ENCODE measurements around the gene SHKBP1.
"Not testable (repeated sequence)": the region's sequence is repeated elsewhere in the genome, so short reads cannot be mapped to it uniquely, and the experiment has no call there.

Gene SHKBP1, protein sequence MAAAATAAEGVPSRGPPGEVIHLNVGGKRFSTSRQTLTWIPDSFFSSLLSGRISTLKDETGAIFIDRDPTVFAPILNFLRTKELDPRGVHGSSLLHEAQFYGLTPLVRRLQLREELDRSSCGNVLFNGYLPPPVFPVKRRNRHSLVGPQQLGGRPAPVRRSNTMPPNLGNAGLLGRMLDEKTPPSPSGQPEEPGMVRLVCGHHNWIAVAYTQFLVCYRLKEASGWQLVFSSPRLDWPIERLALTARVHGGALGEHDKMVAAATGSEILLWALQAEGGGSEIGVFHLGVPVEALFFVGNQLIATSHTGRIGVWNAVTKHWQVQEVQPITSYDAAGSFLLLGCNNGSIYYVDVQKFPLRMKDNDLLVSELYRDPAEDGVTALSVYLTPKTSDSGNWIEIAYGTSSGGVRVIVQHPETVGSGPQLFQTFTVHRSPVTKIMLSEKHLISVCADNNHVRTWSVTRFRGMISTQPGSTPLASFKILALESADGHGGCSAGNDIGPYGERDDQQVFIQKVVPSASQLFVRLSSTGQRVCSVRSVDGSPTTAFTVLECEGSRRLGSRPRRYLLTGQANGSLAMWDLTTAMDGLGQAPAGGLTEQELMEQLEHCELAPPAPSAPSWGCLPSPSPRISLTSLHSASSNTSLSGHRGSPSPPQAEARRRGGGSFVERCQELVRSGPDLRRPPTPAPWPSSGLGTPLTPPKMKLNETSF

DNA sequence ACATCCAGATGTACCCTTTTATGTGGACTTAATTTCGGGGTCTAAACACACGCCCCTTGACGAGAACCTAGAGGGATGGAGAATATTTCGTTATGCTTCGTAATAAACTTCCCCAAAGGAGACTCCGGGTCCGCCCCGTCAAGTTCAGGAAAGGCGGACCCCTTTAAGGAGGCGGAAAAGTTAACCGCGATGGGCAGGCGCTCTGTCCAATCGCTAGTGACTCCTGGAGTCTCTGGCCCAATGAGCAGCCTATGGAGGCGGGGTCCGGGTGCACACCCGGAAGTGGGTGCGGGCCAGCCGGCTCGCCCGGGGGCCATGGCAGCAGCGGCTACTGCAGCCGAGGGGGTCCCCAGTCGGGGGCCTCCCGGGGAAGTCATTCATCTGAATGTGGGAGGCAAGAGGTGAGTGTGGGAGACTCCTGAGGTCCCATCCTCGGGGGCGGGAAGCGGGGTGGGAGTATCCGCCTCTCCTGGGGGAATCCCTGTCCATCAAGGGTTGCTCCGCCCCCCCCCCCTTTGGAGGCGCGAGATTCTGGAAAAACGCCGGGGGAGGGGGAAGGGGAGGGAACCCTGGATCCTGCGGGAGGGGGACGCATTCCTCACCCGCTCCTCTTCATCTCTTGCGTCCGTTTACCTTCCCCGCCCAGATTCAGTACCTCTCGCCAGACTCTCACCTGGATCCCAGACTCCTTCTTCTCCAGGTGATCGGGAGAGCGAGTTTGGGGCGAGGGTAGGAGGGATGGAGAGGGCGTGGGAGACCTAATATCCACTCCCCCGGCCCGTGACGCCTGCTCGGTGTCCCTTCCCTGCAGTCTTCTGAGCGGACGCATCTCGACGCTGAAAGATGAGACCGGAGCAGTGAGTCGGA lies at the start of gene SHKBP1:
TSS of gene SHKBP1 (plus strand) at position 289 of the 867 bp plus-strand sequence. CDS start at position 316, 27 bp downstream.
- DNase-seq = peak; percentile 87

DNA sequence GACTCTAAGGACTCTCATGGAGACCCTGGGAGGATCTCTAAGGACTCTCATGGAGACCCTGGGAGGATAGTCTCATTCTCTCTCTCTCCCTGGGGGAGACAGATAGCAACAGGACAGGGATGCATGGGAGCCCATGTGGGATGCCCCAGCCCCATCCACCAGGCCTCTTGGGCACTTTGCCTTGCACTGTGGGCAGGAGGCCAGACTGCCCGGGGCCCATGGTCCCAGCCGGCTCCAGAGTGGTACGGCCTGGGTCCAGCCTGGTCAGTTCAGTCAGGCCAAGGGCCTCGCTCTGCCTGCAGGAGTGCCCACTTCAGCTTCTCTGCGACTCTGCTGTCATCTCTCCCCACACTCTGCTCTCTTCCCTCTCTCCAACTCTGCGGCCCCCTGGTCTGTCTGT lies 48.6 kb upstream of the SHKBP1 start:
- DNase-seq = no peak

DNA sequence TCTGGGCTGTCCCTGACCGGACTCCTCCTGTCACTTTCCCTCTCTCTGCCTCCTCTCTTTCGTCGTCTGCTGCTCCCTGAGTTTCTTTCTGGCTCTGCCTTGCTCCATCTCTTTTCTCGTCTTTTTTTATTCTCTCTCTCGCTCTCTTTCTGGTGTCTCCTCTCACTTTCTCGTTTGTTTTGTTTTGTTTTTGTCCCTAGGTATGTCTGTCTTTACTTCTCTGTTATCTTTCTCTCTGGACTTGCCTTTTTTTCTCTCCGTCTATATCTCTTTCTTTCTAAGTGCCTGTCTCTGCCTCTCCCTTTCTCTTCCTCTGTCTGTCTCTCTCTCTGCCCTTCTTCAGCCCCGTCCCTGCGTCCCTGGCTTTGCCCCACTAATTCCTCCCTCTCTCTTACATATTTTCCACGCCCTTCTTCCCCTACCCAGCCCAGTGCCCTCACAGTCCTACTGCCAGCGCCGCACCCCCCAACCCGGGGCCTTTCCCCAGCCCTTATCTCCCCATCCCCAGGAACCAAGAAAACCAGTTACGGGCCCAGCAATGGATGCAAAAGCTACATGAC lies 48.1 kb upstream of the SHKBP1 start:
- DNase-seq = no peak

DNA sequence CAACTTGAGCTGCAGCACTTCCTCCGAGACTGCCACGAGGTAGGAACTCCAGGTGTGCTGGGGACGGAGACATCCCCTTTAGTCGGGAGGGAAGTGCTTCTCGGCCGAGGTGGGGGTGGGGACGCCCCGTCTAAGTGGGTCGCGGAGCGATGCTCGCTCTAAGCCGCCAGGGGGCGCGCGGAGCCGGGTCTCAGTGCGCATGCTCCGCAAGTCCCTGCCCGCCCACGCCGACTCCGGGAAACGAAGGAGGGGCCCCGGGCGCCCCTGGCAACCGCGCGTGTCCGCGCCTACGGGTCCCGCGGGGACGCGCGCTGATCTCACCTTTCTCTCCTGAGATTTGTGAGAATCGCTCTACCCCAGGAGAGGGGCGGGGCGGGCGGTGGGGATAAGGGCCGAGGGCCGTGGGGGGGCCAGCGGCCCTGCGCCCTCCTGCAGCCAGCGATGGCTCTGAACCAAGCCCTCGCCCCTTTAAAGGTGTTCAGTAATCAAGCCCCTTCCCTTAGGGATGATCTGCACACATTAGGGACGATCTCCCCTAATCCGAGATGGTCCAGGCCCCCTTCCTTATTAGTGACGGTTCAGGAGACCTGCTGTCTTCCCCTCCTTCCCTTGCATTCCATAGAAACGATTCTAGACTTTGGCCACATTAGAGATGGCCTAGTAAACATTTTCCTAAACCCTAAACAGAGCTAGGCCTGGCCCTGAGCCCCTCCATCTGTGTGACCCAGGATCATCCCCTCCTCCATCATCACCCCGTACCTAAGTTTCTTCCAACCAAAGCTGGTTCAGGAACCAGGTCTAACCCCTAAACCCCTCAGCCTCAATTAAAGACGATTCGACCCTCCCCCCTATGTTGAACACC lies 47.3 kb upstream of the SHKBP1 start:
- peak; percentile 89 for DNase-seq

DNA sequence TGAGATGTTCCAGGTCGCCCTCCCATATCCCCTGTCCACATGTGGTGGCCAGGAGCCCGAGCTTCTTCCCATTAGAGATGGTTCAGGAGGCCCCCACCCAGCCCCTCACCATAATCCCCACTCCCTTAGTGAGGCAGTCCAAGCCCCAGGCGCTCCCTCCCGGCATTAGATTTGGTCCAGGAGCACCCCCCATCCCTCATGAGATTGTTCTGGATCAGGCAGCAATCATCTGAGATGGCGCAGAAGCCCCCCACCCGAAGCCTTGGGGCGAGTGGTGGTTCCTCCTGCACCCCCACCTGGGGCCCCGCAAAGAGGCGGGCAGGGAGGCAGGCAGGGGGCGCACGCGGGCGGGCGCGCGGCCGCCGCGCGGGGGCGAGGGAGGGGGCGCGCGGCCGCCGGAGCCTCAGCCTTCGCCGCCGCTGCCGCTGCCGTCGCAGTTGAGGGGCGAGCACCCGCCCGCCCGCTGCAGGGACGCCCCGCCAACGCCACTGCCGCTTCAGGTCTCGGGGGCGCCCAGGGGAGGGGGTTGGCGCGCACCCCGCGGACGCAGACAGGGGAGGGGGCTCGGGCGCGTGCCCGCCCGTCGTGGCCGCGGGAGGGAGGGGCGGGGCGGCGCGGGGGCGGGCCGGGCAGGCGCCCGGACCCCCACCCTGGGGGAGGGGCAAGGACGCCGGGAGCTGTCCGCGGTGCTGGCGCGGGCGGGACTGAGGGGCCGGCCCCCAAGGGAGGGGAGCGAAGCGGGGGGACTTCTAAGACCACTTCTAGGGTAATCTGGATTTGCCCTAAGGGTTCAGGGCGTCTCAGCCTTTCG lies 46.4 kb upstream of the SHKBP1 start:
- DNase-seq = no peak

DNA sequence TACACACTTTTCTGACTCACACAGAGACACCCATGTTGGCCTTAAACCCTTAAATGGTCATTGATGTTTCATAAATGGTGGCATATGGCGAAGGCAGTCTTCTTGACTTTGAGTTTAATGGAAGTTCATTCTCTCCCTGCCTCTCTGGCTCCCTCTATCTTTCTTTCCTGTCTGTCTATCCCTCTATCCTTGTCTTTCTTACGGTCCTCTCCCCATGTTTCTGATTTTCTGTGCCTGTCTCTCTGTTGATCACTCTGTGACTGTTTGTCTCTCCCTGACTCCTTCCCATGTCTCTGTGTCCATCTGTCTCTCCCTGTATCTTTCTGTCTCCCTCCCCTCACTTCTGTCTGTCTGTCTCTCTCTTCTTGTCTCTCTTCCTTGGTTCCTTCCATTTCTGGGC lies 43.2 kb upstream of the SHKBP1 start:
- no peak for DNase-seq

DNA sequence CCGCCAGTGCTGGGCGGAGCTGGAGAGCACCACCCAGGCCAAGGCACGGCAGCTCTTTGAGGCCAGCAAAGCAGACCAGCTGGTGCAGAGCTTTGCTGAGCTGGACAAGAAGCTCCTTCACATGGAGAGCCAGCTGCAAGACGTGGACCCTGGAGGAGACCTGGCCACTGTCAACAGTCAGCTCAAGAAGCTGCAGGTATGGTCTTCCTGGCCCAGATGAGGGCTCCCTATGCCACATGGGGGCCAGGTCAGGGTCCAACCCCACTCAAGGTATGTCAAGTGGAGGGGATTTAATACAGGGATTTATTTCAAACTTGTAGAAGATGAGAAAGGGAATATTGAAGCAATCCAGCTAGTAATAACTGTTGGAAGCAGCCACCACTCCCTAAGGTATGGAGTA lies 42.5 kb upstream of the SHKBP1 start:
- DNase-seq = no peak

DNA sequence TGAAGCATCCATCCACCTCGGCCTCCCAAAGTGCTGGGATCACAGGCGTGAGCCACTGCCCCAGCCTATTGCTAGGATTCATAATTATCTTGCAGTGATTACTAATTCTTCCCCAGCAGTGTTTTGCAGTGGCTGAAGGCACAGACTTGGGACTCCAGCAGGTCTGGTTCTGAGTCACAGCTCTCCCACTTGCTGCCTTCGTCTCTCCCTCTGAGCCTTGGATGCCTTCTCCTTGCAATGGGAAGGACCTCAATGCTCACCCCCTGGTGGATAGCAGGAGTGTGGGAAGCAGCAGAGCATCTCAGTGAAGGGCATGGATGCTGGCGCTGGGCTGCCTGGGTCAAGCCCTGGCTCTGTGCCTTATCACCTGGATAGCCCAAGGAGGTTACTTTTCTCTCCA lies 37.6 kb upstream of the SHKBP1 start:
- no peak for DNase-seq

DNA sequence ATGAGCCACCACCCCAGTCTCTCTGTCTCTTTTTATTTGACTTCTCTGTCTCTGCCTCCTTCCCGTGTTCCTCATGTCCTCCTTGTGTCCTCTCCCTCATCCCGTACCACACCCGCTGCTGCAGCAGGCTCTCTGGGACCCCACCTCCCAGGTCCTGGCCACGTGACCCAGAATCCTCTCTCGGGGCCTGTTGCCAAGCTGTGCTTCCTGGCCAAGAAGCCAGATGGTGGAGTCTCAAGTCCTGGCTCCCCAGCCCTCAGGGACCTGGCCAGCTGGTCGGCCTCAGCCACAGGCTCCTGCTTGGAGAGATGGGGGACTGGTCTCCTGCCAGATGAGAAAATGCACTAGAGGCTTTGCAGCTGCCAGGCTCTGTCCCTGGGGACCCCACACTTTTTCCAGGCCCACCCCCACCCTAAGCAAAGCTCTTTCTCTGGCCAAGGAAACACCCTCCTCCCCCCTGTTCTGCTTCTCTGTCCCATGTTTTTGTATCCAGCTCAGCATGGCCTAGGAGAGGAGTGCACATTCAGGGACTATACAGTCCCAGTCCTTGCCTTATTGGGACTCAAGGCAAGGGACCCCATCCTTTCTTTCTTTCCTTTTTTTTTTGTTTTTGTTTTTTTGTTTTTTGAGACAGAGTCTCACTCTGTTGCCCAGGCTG lies 34.3 kb upstream of the SHKBP1 start:
- DNase-seq = no peak

DNA sequence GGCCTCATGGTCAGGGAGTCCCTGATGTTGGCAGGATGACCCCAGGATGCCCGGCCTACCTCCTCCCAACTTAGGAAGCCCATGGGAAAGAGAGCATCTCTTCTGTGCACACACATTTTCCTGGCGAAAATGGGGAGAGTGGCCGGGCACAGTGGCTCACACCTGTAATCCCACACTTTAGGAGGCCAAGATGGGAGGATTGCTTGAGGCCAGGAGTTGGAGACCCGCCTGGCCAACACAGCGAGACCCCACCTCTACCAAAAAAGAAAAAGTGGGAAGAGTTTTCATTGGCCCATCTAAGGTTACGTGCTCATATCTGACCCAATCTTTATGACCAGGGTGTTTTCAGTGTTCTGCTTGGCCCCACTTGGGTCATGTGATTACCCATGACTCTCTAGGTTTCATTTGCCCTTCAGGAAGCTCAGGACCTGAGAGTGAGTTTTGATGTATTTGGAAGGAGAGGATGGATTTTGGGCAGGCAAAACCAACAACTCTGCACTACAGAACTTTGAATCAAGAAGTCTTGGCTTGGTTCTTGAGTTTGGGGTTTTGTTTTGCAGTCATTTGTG lies 33.6 kb upstream of the SHKBP1 start:
- DNase-seq = no peak

DNA sequence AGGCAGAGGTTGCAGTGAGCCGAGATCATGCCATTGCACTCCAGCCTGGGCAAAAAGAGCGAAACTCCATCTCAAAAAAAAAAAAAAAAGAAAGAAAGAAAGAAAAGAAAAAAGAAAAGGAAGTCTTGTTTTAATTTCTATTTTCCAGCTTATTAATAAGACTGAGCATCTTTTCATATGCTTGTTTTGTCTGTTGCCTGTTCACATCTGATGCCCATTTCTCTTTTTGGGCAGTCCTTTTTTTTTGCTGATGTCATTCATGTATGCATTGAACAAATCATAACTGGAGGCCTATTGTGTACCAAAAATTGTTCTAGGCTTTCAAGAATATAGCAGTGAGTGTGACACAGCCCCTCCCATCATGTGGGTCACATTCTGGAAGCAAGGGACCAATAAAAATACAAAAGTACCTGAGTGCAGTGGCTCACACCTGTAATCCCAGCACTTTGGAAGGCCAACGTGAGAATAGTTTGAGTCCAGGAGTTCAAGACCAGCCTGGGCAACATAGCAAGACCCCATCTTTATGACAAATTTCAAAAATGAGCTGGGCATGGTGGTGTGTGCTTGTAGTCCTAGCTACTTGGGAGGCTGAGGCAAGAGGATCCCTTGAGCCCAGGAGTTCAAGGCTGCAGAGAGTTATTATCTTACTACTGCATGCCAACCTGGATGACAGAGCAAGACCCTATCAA lies 30.4 kb upstream of the SHKBP1 start:
- DNase-seq = not testable (repeated sequence)

DNA sequence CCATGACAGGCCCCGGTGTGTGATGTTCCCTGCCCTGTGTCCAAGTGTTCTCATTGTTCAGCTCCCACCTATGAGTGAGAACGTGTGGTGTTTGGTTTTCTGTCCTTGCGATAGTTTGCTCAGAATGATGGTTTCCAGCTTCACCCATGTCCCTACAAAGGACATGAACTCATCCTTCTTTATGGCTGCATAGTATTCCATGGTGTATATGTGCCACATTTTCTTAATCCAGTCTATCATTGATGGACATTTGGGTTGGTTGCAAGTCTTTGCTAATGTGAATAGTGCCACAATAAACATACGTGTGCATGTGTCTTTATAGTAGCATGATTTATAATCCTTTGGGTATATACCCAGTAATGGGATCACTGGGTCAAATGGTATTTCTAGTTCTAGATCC lies 29.5 kb upstream of the SHKBP1 start:
- DNase-seq = not testable (repeated sequence)

DNA sequence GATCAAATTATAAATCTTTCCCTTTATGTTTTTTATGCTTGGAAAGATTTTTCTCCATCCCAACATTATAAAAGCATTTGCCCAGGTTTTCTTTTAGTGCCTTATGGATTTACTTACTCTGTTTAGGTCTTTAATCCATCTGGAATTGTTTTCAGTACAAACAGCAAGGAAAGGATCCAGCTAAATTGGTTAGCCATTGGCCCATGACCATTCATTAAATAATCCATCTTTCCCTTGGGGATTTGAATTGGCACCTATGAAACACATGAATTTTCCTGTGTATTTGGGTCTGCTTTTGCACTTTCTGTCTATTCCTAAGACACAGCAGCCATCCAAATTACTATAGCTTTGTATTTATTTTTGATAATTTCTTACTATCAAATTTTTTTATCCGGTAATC lies 28.8 kb upstream of the SHKBP1 start:
- DNase-seq = no peak

DNA sequence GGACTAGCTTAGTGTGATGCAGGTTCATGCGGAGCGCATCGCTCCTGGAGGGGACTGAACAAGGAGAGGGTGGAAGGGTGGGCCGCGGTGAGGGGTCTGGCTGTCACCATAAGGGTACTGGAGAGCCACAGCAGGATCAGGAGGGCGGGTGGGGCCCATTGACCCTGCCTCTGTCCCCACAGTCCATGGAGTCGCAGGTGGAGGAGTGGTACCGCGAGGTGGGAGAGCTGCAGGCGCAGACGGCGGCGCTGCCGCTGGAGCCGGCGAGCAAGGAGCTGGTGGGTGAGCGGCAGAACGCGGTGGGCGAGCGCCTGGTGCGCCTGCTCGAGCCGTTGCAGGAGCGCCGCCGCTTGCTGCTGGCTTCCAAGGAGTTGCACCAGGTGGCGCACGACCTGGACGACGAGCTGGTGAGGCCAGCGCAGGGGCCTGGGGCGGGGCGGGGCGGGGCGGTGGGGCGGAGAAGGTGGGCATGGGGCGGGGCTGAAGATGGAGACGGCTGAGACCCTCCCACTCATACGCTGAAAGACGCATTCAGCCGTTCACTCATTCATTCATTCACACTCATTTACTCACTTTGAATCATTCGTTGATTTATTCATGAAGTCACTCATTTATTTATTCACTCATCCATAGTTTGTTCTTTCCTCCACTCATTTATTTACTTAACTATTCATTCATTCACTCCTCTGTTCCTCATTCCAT lies 27.5 kb upstream of the SHKBP1 start:
- DNase-seq = peak; percentile 54

DNA sequence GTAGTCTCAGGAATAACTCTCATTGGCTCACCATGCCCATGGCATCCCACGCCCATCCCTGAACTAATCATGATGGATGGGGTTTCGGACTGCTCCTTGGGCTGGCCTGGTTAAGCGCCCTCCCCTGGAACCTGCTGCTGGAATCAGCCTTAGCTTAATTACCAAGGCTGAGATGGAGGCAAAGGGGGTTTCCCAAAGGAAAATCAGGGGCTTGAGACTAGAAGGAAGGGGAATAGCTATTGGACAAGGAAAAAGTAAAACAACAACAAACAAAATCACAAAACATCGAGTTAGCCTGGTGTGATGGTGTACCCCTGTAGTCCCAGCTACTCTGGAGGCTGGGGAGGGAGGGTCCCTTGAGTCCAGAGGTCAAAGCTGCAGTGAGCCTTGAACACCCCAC lies 25.7 kb upstream of the SHKBP1 start:
- no peak for DNase-seq

DNA sequence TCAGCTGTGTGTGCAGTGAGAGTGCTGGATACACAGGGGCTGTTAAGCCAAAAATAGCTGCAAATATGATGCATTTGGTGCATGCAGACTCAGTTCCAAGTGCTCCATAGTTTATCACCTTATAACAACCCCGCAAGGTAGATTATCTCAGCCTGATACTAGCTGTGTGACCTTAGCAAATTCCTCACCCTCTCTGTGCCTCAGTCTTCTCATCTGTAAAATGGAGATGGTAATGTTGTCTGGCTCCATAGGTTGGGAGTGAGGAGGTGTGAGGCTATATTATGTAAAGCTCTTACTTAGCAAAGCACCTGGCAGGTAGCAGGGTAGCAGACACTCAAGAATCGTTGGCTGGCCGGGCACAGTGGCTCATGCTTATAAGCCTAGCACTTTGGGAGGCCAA lies 23.8 kb upstream of the SHKBP1 start:
- no peak for DNase-seq

DNA sequence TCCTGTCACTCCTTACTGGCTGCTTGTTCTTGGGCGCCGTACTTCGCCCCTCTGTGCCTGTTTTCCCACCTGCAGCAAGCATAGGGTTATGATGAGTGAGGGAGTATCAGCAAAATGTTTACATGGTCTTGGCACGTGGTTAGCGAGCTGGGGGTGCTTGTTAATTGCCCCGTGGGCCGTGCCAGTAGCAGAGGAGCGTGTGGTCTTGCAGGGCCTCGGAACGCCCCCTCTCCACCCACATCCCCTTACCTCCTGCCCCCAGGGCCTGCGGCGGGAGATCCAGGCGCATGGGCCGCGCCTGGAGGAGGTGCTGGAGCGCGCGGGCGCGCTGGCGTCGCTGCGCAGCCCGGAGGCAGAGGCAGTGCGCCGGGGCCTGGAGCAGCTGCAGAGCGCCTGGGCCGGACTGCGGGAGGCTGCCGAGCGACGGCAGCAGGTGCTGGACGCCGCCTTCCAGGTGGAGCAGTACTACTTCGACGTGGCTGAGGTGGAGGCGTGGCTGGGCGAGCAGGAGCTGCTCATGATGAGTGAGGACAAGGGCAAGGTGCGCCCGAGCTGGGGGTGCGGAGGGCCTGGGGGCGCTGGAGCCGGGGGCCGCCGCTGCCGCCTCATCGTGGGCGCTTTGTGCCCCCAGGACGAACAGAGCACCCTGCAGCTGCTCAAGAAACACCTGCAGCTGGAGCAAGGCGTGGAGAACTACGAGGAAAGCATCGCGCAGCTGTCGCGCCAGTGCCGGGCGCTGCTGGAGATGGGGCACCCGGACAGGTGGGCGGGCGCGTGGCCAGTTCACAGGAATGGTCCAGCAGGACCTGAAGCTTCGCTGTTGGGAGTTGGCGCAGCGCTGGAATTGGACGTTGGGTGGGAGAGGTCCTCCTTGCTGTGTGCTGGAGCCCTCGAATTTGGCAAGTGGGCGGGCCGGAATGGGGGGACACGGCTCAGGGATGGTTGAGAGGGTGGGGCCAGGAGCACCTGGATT lies 22.5 kb upstream of the SHKBP1 start:
- no peak for DNase-seq

All from activated CD4-positive, alpha-beta T cell treated with anti-CD3 and anti-CD28 coated beads for 1 hour (primary cell).